ENCODE data around the gene SAMD1.

GRCh38 chr19:14059093-14059480, 31.5 kb downstream of the SAMD1 start:
- TF ChIP-seq, protein P1, sequence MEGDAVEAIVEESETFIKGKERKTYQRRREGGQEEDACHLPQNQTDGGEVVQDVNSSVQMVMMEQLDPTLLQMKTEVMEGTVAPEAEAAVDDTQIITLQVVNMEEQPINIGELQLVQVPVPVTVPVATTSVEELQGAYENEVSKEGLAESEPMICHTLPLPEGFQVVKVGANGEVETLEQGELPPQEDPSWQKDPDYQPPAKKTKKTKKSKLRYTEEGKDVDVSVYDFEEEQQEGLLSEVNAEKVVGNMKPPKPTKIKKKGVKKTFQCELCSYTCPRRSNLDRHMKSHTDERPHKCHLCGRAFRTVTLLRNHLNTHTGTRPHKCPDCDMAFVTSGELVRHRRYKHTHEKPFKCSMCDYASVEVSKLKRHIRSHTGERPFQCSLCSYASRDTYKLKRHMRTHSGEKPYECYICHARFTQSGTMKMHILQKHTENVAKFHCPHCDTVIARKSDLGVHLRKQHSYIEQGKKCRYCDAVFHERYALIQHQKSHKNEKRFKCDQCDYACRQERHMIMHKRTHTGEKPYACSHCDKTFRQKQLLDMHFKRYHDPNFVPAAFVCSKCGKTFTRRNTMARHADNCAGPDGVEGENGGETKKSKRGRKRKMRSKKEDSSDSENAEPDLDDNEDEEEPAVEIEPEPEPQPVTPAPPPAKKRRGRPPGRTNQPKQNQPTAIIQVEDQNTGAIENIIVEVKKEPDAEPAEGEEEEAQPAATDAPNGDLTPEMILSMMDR (IDR thresholded peaks at IDR 0.05): peak in 2 of 4 experiments; percentile 27 to 47
- TF ChIP-seq POLR2A (IDR thresholded peaks at IDR 0.05): no peak

Measured in sigmoid colon (tissue), 3 donors.